IgD-negative memory B cell (primary cell): Measurements from ENCODE around the gene UMODL1. TPM values are rescaled to one million over a fixed set of nuclear protein-coding genes. Genes with fewer than 3 reads are reported as not detected.
"Not testable (repeated sequence)": the region's sequence is repeated elsewhere in the genome, so short reads cannot be mapped to it uniquely, and the experiment has no call there.

Experiments
- H3K27ac Mint-ChIP-seq, 3 donors: one replicate each; pipeline ENCODE4 v1.8.0; 2020 to 2022; ENCODE audit warnings: mild to moderate bottlenecking in 3 of 3, mixed read lengths in 3 of 3, moderate library complexity in 1 of 3
- H3K27me3 Mint-ChIP-seq: one replicate; pipeline ENCODE4 v1.8.0; 2021; ENCODE audit warnings: mixed read lengths
- H3K36me3 Mint-ChIP-seq: one replicate; pipeline ENCODE4 v1.8.0; 2020; ENCODE audit warnings: mild to moderate bottlenecking, mixed read lengths
- H3K4me1 Mint-ChIP-seq, 3 donors: one replicate each; pipeline ENCODE4 v1.8.0; 2020 to 2022; ENCODE audit warnings: mixed read lengths in 3 of 3, mild to moderate bottlenecking in 1 of 3
- H3K4me3 Mint-ChIP-seq, 4 donors: one replicate each; pipeline ENCODE4 v1.8.0; 2020 to 2022; ENCODE audit warnings: mild to moderate bottlenecking in 4 of 4, mixed read lengths in 4 of 4, moderate library complexity in 3 of 4
- H3K9me3 Mint-ChIP-seq, 3 donors: one replicate each; pipeline ENCODE4 v1.8.0; 2020 to 2021; ENCODE audit warnings: mixed read lengths in 3 of 3, mild to moderate bottlenecking in 1 of 3
- polyA plus RNA-seq: library from polyadenylated mRNA; unstranded; fragments of 300-500 nt; fragmentation: Illumina TruSeq; gene quantifications from one replicate; pipeline ENCODE4 v1.2.3, GENCODE V29; 2021

UMODL1 gene
- polyA plus RNA-seq, 1 donor from 2014 or later: 0.05 TPM

DNA sequence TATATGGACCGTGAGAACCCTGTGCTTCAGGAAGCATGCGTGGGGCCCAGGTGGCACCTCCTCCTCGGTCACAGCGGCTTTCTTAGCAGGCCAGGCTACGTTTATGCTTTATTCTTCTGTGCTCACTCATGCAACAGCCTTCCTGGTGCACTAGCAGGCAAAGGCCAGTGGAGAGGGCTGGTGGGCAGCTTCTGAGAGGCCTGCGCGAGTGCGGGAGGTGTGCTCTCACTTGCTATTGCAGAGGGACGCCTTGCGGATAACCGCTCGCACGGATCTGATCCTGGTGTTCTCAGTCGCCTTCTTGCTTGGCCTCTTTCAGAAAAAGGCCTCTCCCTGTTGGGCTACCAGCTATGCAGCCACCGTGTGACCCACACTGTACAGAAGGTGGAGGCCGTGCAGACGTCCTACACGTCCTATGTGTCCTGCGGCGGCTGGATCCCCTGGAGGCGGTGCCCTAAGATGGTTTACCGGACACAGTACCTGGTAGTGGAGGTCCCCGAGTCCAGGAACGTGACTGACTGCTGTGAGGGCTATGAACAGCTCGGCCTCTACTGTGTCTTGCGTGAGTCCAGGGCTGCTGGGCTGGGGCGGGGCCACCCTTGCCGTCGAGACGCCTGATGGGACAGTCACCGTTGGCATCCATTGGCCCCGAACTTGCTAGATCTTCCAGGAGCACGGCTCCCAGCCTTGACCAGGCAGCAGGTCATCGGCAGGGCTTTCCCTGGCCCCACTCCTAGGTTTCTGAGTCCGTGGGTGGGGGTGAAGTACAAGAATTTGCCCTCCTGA is 4.8 kb downstream of the UMODL1 start:
- H3K4me1 Mint-ChIP-seq: peaks cover 11 to 24% (median 12%) of the 10 kb centered on the region in 3 donors
- H3K27me3 Mint-ChIP-seq: peaks cover 2% of the 10 kb centered on the region
- H3K27ac Mint-ChIP-seq: no peak overlapping the region
- no peaks in the 10 kb centered on the region for H3K9me3 Mint-ChIP-seq
- H3K36me3 Mint-ChIP-seq: no peaks in the 10 kb centered on the region
- no peak overlapping the region for H3K4me3 Mint-ChIP-seq

DNA sequence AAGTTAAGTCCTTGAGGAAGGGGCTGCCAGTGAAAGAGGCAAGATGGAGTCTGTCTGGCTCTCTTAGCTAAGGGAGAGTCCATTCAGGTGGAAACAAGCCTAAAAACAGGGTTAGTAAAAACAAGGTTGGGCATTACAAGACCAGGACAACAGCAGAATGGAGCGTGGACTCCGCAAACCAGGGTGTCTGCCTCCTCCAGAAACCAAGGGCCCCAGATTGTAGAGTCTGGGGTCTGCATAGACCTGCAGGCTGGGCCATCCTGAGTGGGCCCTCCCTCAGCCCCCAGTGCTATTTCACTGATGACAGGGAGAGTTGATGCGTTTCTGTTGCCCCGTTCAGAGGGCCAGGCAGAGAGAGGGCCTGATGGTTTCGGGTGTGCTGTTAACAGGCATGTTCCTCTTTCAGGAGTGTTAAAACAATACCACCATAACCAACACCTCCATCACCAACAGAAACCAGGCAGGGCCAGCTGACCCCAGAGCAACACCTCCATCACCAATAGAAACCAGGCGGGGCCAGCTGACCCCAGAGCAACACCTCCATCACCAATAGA is 6.6 kb downstream of the UMODL1 start:
- not testable (repeated sequence) for H3K27ac Mint-ChIP-seq, H3K27me3 Mint-ChIP-seq, H3K36me3 Mint-ChIP-seq, H3K4me3 Mint-ChIP-seq, H3K9me3 Mint-ChIP-seq
- H3K4me1 Mint-ChIP-seq: peaks cover 11 to 23% (median 12%) of the 10 kb centered on the region in 3 donors

DNA sequence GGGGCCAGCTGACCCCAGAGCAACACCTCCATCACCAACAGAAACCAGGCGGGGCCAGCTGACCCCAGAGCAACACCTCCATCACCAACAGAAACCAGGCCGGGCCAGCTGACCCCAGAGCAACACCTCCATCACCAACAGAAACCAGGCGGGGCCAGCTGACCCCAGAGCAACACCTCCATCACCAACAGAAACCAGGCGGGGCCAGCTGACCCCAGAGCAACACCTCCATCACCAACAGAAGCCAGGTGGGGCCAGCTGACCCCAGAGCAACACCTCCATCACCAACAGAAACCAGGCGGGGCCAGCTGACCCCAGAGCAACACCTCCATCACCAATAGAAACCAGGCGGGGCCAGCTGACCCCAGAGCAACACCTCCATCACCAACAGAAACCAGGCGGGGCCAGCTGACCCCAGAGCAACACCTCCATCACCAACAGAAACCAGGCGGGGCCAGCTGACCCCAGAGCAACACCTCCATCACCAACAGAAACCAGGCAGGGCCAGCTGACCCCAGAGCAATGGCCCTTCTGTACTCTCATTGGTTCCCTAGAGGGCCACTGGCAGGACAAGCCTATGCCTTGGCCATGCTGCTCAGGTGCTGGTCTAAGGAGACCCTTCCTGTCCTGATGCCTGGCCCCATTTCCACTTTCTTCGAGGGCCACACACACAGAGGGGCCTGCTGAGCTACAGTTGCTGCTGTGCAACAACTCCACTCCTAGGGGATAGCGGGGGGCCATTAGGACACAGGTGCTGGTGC is 7.3 kb downstream of the UMODL1 start:
- not testable (repeated sequence) for H3K36me3 Mint-ChIP-seq, H3K27ac Mint-ChIP-seq, H3K9me3 Mint-ChIP-seq, H3K27me3 Mint-ChIP-seq
- Mint-ChIP-seq H3K4me3 (peak overlapping the region in 1 of 4 donors; percentile 52), H3K4me1 (peaks cover 9 to 20% (median 10%) of the 10 kb centered on the region in 3 donors)

DNA sequence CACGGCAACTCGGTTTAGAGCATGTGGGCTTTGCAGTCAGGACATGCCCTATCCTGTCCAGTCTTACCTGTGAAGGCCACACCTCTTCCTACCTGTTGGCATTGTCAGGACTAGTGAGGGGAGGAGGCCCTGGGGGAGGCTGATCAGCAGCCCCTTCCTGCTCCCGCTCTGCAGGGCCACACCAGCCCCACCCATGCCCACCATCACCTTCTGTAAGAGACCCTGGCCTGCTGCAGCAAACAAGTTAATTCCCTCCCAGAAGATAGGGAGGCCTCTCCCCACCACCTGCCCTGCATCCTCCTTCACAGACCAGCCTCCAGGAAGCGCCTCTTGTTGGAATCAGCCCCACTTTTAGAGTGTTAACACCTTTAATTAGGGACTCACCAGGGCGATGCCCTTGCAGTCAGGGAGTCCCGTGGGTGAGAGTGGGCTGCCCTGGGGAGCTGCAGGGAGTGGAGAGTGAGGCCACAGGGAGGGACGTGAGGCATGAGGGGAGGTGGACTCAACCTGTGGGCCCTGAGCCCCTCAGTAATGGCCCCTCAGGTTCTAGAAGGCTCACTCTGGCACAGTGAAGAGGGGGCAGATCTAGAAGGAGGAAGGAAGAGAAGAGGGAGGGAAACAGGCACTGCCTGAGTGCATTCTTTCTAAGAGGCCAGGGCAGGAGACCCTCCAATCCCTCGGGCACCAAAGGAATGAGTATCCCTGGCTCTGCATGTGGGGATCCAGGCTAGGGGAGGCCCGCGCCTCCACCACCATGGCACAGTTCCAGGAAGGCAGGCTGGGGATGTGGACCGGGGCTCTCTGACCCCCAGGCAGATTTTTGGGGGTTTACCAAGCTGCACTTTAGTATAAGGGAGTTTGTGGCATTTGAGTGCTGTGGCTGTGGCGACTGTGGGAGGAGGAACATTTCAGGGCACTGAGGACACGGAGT is 8.2 kb downstream of the UMODL1 start:
- Mint-ChIP-seq H3K27me3 (peaks cover 2% of the 10 kb centered on the region), H3K4me1 (peaks cover 7 to 17% (median 8%) of the 10 kb centered on the region in 3 donors), H3K4me3 (peak overlapping the region in 2 of 4 donors; percentile 39 to 52), H3K9me3 (peaks cover 0 to 1% (median 0%) of the 10 kb centered on the region in 3 donors), H3K27ac (no peak overlapping the region), H3K36me3 (no peaks in the 10 kb centered on the region)

DNA sequence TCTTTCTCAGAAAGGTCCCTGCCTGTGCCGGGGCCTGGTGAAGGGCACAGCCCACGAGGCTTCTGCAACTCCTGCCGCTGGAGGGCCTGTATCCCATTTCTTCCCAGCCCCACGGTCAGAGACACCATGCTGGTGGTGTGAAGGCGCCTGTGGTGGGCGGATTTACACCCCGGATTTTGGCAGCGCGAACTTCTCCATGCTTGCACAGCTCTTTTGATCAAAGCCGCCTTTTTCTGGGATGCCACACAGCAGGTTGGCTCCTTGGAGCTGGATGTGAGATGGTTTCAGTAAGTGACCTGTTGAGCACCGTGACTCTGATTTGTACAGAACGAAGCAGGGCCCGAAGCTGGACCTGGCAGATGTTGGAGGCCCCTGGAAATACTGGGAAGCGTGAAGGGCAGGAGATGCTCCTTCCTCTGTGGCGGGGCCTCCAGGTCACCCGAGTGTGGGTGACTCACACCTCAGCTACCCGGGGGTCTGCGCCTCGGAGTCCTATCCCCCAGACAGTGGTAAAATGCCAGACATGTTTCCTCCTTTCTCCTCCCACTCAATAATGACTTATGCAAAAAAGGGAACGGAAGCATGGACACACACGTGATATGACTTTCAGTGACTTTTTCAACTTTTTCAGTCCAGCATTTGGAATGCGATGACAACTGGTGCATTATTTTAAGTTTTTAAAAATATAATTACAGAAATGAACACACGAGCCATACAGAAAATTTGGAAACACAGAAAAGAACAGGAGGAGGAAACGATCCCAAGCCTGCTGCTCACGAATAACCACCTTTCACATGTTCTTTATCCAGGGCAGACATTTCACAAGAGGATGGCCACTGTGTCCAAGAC is 9.0 kb downstream of the UMODL1 start:
- H3K27ac Mint-ChIP-seq: no peak overlapping the region
- no peak overlapping the region for H3K4me3 Mint-ChIP-seq
- peaks cover 7 to 17% (median 8%) of the 10 kb centered on the region in 3 donors for H3K4me1 Mint-ChIP-seq
- H3K27me3 Mint-ChIP-seq: peaks cover 2% of the 10 kb centered on the region
- H3K9me3 Mint-ChIP-seq: peaks cover 0 to 1% (median 0%) of the 10 kb centered on the region in 3 donors
- no peaks in the 10 kb centered on the region for H3K36me3 Mint-ChIP-seq

DNA sequence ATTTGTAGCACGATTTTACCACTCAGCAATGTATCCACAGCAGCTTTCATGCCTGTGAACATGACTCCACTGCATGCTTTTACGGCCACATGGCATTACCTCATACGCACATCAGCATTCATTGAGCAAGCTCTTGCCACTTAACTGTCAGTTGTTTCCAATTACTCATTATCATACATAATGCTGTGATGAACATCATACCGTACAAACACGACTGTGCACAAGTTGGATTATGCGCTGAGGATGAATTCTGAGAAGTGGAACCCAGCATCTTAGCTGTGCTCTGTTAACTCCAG is 9.6 kb downstream of the UMODL1 start:
- peaks cover 0 to 1% (median 0%) of the 10 kb centered on the region in 3 donors for H3K9me3 Mint-ChIP-seq
- peaks cover 7 to 17% (median 8%) of the 10 kb centered on the region in 3 donors for H3K4me1 Mint-ChIP-seq
- H3K4me3 Mint-ChIP-seq: no peak overlapping the region
- peaks cover 2% of the 10 kb centered on the region for H3K27me3 Mint-ChIP-seq
- no peak overlapping the region for H3K27ac Mint-ChIP-seq
- no peaks in the 10 kb centered on the region for H3K36me3 Mint-ChIP-seq

DNA sequence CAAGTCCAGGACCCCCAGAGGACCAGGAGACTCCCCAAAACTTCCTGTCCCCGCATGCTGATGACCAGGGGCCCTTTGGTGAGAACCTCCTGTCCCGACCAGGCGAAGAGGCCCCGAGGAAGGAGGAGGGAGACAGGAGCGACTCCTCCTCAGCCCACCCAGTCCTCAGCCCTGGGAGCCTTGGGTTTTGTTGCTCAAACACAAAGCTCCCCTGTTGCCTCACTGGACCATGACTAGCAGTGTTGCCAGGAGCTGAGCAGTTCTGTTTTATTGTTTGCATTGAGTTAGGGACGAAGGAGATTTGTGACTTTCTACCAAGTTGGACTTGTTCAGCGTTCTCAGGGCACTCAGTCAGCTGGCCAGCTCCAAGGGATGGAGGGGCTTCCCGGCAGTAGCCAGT is 10.0 kb downstream of the UMODL1 start:
- no peaks in the 10 kb centered on the region for H3K36me3 Mint-ChIP-seq
- H3K9me3 Mint-ChIP-seq: peaks cover 0 to 1% (median 0%) of the 10 kb centered on the region in 3 donors
- H3K4me1 Mint-ChIP-seq: peaks cover 7 to 17% (median 8%) of the 10 kb centered on the region in 3 donors
- H3K27me3 Mint-ChIP-seq: peaks cover 2% of the 10 kb centered on the region
- H3K27ac Mint-ChIP-seq: no peak overlapping the region
- no peak overlapping the region for H3K4me3 Mint-ChIP-seq

DNA sequence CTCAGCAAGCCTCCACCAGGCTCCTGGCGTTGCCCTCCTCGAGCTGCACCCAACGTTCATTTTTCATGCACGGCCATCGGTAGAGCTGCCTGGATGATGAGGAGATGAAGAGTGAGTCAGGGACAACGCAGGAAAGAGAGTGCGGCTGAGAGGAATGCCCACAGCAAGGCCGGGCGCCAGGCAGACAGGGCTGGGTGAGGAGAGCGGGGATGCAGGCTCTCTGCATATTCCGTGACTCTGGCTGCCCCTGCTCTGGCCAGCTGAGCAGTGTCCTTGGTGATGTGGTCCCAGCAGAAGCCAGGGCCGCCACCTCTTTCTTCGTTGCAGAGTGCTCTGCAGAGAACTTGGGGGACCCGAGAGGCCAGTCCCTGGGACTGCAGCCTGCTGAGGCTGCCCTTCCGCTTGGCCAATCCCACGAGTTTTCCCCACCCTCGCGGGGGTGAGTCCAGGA is 10.8 kb downstream of the UMODL1 start:
- Mint-ChIP-seq H3K4me3 (peak overlapping the region in 1 of 4 donors; percentile 17), H3K27ac (no peak overlapping the region), H3K4me1 (peaks cover 7 to 17% (median 9%) of the 10 kb centered on the region in 3 donors), H3K36me3 (no peaks in the 10 kb centered on the region), H3K27me3 (peaks cover 2% of the 10 kb centered on the region), H3K9me3 (peaks cover 0 to 1% (median 0%) of the 10 kb centered on the region in 3 donors)

DNA sequence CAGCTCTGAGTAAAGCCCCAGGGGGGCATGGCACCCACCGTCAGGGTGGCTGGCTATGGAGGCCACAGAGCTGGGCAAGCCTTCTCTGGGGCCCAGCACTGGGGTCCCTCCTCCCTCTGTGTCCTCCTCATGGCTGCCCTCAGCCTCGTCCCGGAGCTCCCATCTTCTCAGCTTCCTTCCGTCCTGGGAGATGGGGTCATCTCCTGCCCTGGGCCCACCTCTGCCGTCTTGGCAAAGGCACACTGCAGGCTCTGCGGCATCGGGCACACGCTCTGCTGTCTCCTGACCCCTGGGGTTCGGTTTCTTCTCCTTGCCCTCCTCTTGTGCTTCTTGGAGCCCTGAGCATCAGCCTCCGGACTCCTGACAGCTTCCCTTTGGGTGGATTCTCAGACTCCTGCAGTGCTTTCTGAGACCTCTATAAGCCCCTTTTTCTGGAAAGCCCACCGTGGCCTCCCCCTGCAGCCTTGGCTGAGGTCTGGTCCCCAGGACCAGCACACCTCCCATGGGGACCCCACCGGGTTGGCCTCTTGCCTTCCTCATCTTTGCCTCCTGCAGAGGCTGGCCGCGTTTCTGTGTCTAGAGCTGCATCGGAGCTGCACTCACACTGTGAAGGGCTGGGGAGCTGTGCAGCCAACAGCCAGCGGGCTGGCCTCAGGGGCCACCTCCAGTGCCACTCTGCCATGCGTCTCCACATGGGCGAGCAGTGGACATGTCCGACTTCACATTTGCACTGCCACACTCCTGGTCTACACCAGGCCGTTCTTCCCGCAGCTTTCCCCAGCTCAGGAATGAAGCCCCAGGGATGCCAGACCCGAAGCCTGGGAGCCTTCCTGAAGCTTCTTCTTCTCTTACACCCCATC is 11.6 kb downstream of the UMODL1 start:
- Mint-ChIP-seq H3K27me3 (peaks cover 2% of the 10 kb centered on the region), H3K36me3 (no peaks in the 10 kb centered on the region), H3K9me3 (peaks cover 0 to 1% (median 0%) of the 10 kb centered on the region in 3 donors), H3K27ac (no peak overlapping the region), H3K4me3 (no peak overlapping the region), H3K4me1 (peaks cover 7 to 13% (median 8%) of the 10 kb centered on the region in 3 donors)

DNA sequence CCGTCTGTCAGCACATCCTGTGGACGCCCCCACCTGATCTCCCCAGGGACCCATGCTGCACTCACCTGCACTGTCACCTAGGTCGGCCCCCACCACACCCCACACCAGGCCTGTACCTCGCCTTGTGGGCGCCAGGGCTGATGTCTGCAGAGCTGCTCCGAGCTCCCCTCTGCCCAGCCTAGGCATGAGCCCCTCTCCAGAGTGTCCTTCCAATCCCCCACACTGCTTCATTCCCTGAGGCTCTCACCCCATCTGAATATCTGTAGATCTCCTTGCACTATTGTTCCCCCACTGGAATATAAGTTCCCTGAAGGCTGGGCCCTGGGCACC is 12.2 kb downstream of the UMODL1 start:
- no peak overlapping the region for H3K4me3 Mint-ChIP-seq
- no peaks in the 10 kb centered on the region for H3K36me3 Mint-ChIP-seq
- H3K9me3 Mint-ChIP-seq: peaks cover 0 to 1% (median 0%) of the 10 kb centered on the region in 3 donors
- H3K27me3 Mint-ChIP-seq: peaks cover 2% of the 10 kb centered on the region
- no peak overlapping the region for H3K27ac Mint-ChIP-seq
- H3K4me1 Mint-ChIP-seq: peaks cover 5 to 10% (median 6%) of the 10 kb centered on the region in 3 donors

DNA sequence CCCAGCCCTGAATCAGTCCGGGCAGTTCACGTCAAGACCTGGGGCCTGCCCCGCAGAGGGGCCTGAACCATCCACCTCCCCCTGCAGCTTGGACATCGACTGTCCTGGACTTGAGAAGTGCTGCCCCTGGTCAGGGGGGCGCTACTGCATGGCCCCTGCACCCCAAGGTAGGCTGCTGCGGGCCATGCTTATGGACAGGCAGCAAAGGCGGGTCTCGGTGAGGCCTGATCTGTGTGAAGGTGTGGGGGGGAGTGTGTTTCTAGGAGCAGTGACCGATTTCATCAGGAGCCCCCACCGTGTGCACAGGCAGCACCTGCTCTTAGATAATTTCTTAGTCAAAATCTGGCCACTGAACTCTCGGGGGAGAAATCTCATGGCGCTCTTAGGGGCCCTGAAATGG is 13.0 kb downstream of the UMODL1 start:
- no peaks in the 10 kb centered on the region for H3K36me3 Mint-ChIP-seq
- H3K9me3 Mint-ChIP-seq: peaks cover 0 to 1% (median 0%) of the 10 kb centered on the region in 3 donors
- H3K27ac Mint-ChIP-seq: no peak overlapping the region

DNA sequence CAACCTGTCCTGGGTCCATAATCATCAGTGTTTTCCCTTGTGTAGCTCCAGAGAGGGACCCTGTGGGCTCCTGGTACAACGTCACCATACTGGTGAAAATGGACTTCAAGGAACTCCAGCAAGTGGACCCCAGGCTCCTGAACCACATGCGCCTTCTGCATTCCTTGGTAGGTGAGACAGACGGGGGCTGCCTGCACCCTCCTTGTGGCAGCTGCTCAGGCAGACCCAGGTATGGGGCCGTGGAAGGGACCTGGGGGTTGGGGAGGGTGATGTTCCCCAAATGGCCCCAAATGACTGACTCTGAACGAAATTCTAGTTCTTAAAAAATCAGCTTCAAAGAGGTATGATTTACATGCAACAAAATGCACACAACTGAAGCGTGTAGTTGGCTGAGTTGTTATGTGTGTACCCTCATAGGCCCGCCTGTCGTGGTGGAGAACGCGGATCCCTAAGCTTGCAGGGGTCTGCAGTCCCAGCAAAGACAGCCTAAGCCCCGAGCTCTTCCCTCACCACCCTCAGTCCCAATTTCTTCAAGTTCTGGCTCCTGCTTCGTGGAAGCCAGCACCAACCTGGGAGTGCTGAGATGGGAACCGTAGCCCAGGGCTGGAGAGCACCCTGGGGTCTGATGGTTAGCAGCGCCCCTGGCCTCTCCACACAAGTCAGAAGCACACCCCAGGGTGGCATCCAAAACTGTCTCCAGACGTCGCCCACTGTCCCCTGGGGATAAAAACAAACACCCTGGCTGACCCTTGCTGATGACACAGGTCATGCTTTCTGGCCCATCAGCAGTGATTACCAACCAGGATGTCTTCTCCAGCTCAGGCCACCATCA is 14.3 kb downstream of the UMODL1 start:
- Mint-ChIP-seq H3K4me1 (peaks cover 3 to 8% (median 4%) of the 10 kb centered on the region in 3 donors), H3K36me3 (no peaks in the 10 kb centered on the region), H3K4me3 (no peak overlapping the region), H3K9me3 (peaks cover 0 to 1% (median 0%) of the 10 kb centered on the region in 3 donors), H3K27me3 (peaks cover 2% of the 10 kb centered on the region), H3K27ac (no peak overlapping the region)

More for the DNA sequence above, 13.0 kb downstream of the UMODL1 start:
- Mint-ChIP-seq H3K4me3 (no peak overlapping the region), H3K27me3 (peaks cover 2% of the 10 kb centered on the region), H3K4me1 (peaks cover 4 to 10% (median 8%) of the 10 kb centered on the region in 3 donors)
